GM18526 (cell line): Measurements from ENCODE around the gene PDLIM5.

Experiments
- POLR2A ChIP-seq: IDR thresholded peaks from 3 replicates; pipeline ENCODE4 v1.6.1; 2011; ENCODE audit not compliant: insufficient read length; ENCODE audit errors: extremely low read depth

PDLIM5 gene

DNA sequence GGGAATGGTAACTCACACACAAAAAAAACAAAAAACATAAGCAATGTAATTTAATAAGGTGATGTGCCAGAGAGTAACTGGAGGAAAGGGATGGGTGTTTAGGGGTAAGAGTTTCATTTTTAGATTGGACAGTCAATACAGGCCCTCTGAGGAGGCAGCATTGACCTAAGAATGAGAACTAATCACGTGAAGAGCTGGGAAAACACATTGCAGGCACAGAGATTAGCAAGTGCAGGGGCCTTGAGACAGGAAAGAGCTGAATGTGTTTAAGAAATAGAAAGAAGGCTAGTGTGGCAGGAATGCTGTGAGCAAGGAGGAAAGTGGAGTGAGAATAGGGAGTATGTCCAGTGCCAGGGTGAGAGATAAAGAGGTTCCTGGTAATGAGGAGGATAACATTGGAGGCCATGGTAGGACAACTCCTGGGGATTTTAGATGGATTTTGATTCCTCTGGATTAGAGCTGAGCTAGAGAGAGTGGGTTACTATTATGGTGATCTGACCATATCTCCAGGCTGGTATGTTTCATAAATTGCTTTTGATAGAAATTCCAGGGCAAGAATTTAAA is 17.6 kb downstream of the PDLIM5 start:
- no peak for TF ChIP-seq POLR2A

DNA sequence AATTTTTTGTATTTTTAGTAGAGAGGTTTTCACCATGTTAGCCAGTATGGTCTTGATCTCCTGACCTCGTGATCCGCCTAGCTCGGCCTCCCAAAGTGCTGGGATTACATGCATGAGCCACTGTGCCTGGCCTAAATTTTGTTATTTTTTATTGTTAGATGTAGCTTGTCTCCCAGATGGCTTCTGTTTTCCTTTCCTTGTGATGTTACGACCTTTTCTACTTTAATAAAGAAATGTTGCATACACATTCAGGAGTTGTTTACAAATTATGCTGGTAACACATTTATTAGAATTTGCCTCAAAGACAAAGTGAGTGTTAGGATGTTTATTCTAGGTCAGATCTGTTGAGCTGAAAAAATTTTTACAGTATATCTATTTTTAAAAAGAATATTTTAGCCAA is 18.4 kb downstream of the PDLIM5 start:
- TF ChIP-seq POLR2A, result no peak

DNA sequence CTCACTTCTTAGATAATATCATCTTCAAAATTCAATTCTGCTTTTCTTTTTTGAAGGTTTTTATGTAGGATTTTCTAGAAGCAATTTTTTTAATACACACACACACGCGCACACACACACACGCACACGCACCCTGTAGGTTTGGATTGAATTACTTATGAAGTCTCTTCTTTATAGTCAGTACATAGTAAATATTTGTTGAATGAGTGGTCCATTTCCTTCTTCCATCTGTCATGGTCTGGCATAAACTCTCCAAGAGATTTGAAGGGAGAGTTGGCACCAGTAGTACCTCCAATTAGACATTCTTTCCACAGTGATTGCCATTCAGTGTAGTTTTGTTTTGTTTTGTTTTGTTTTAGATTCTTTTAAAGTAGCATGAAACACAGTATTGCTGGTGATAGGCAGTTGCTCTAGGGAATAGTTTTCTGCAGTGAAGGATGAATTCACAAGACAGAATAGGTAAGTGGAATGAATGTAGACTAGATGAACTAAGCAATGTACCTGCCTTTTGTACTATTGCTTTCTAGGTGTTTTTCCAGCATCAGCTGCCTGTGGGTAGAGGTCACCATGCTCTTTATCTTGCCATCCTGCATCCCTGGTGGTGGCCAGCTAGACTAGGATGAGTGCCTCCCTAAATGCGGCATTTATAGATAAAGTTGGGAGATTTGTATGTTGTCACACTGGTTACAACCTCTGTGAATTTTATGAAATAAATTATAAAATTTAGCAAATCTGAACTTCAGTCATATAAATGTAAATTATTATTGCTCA is 20.5 kb downstream of the PDLIM5 start:
- no peak for TF ChIP-seq POLR2A

DNA sequence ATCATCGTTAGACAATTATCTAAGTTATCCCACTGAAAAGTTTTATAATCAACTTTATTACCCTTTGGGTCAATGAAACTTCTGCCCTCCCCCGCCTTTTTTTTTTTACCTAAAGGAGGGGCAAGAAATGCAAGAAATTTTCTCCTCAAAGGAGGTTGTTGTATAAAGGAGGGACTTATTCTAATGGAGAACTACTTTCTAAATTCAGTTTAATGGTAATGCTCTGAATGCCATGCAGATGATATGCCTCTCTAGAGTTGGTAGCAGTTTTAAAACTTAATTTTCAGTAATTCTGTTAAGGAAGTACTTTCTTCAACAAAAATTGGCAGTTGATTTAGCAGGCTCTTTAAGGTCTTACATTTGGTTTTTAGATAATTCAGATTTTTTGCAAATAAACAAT is 23.3 kb downstream of the PDLIM5 start:
- TF ChIP-seq POLR2A, result no peak

DNA sequence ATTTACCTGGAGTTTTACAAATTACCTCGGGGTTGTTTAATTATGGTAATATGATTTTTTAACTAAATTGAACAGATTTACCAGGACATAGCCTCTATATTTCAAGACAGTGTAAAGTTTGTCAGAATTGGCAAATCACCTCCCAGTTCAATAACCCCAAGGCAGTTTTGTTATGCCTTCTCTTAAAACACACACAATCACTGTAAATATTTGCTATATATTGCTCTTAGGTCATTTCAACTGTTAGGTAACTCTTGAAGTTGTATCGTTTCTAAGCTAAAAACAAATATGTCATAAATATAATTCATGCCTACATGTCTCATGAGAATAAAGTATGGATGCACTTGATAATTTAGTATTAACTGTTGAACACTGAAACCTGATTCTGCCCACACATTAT is 24.1 kb downstream of the PDLIM5 start:
- TF ChIP-seq POLR2A, result no peak

DNA sequence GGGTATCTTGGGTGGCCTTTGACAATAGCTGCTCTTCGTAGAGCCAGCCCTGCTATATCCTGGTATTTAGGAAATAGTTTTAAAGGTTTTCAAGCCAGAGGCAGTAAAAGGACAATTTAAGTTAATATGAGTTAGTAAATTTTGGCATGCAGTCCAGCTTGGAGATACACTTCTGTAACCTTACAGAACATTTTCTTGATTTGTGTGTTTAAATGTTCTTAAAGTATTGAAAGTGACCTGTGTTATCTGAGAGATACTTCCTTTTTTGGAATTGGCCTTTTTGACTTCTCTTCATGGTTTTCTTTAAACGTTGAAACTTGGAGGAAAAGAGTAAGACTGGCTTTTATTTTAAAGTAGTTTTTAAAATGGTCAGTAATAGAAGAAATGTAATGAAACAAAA is 25.5 kb downstream of the PDLIM5 start:
- no peak for TF ChIP-seq POLR2A

DNA sequence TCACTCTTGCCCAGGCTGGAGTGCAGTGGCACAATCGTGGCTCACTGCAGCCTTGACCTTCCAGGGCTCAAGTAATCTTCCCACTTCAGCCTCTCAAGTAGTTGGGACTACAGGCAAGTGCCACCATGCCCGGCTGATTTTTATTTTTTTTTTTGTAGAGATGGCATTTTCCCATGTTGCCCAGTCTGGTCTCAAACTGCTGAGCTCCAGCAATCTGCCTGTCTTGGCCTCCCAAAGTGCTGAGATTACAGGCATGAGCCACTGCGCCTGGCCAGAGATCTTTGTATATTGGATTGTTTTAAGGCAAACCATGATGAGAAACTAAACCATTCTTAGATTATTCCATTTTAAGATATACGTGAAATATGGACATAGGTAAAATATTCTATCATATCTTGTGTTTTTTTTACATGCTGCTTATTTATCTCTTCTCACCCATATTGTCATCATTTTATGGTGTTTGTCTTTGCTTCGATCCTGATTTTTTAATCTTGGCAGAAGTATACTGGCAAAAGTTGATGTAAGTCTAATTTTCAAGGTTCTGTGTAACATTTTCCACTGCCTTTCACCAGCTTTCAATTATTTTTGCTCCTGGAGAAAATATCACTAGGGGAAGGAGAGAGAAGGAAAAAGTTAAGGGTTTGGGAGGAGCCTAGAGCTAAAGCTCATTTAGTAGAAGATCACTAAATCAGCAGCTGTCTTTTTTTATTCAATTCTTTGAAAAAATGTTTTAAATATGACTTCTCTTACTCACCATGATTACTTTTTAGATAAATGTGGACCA is 27.8 kb downstream of the PDLIM5 start:
- TF ChIP-seq POLR2A, result no peak

DNA sequence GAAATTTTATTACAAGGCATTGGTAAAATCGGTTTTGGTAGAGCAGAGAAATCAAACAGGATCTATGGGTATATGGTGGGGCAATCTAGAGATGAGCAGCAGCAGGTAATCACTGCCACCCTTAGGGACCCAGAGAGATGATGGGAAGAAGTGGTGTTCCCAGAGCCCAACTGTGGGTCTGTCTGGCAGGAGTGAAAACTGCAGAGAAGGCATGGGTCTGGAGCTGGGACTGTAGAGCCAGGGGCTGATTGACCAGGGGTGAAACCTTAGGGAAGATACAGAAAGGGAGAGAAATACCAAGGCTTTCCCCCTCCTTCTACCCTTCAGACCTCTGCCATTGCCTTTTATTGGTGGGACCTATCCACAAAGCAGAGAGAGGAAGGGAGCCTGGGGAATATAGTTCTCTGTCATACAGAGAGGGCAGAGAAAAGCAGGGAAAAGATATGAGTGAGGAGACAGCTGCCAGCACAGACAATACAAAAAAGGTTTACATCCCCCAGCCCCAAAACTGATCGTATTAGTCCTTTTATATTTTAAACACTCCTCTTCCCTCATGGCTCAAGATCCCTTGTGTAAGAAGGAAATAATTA is 28.7 kb downstream of the PDLIM5 start:
- TF ChIP-seq POLR2A, result no peak

DNA sequence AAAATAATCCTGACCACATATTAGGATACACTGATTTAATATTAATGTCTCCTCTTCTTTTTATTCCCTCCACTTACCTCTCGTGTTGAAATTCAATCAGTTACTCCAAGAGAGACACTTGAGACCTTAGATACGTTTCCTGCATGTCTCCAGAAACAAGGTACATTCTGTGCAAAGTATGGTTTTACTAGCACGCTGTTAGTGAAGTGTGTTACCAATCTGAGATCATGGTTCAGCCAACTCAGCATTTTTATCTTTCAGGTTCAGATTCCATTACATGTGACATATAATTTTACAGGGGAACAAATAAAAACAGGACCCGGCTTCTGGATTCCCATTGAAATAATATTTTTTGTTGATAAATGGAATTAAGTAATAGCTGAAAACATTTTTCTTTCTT is 32.2 kb downstream of the PDLIM5 start:
- no peak for TF ChIP-seq POLR2A

DNA sequence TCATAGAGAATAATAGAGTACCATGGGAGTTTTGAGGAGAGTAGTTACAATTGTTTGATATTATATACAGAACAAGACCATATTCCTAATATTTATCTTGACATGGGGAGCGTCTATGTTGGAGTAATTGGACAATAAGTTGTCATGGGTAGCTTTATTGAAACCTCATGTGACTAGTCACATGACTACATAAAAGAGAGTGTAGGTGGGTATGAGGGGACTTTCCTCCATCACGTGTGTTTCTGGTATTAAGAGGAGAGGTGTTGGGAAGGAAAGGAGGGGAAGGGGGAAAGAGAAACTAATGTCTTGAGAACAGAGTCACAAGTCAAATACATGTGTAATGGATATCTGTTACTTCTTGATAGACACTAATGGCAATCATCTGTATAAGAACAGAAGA is 33.1 kb downstream of the PDLIM5 start:
- TF ChIP-seq POLR2A, result no peak

DNA sequence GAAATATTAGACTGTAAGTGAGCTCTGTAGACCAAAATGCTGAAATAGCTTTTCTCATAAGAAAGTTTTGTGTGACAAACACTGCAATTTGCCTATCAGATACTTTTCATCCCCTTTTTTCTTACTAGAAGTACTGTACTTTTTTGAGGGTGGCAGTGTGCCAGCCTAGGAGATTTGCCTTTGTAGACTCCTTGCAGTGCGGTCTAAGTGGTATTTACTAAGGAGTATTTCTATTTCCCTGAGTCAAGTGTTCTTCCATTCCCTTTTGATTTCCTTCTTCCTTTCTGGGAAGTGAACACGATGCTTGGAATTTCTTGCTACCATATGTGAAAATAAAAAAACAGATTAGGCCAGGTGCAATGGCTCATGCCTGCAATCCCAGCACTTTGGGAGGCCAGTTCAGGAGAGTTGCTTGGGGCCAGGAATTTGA is 34.6 kb downstream of the PDLIM5 start:
- TF ChIP-seq POLR2A, result no peak

DNA sequence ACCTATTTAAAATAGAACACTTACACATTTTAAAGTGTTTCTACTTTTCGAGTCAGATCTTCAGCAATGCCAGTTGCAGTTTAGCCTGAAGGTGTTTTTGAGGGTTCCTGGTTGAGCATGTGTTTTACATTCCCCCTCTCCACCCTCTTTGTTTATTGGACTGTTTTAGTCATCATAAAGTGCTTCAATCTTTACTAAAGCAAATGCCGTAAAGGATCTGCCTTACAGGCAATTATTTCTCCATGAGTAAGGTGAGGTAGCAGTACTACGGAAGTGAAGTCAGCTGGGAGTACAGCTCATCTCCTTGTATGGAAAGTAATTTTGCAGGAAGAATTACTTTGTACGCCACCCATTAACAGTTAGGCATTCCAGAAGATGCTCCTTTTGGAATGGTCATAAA is 36.9 kb downstream of the PDLIM5 start:
- TF ChIP-seq POLR2A, result no peak

DNA sequence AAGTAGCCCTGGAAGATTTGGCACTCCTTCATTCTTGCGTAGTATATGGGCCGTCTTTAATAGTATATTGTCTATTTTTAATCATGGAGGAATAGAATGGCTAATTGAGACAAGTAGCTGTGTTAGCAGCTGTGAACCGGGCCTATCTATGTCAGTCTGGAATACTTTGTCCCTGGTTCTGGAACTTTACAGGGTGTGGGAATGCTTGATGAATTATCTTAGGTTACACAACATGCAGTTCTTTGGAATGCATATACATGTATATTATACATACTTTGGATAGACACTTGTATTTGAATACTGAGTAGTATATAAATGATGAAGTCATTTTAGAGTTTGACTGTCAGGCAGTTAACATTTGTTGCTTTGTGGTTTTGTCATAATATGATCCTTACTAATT is 37.4 kb downstream of the PDLIM5 start:
- TF ChIP-seq POLR2A, result no peak

DNA sequence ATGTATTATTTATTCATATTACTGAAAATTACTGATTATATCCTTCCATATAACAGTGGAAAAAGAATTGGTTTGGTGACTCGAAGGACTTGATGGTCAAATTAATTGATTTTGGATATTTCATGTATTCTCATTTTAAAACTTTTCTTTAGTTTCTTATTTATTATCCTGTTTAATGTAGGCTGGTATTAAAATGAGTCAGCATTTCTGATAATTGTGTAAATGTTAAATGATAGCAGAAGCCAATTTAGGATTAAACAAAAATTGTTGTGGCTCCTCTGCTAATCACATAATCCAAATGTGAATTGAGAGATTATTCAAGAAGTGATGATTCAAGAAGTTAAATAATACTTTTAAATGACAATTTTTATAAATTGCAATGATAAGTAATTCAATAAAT is 38.7 kb downstream of the PDLIM5 start:
- no peak for TF ChIP-seq POLR2A

DNA sequence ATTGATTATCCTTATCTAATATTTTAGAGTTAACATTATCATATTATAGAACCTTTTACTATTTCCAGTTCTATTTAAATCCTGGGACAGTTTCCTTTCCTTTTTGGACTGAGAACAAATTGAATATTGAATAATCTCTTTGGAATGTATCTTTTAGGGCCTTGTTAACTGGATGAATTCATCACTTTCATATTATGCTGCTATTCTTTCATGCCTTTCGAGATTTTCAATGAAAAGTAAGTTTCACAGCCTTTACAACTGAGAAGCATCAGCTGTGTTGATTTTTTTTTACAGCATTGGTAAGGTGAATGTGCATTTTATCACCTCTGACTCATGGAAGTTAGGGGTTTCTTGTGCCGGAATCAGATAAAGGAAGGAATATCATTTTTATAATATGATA is 39.6 kb downstream of the PDLIM5 start:
- TF ChIP-seq POLR2A, result no peak

DNA sequence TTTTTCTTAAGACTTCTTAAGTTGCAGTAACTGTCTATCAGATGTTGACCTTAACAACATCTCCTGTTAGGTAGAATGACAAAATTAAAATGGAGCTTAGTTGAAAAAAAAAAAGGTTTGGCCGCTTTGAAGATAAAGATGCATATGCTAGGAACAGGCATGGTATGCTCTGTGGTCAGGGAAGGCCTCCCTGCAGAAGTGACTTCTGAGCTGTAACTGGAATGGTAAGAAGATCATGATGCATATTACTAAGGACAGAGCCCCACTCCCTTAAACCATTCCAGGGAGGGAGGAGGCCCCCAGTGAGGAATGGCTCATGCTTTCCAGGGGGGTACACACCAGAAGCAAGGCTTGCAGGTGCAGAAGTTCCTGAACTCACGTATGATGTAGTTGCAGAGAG is 43.7 kb downstream of the PDLIM5 start:
- no peak for TF ChIP-seq POLR2A
